Ovary (tissue), 3 donors: ENCODE data around the gene PIGU.

Source experiments
- CTCF ChIP-seq, 3 donors: fragments of 450-650 bp in 2 of 3; fragments of 200-600 bp in 1 of 3; IDR thresholded peaks; one replicate each; pipeline versions ENCODE4 v1.5.1 to v1.8.0; 2016 to 2022; ENCODE audit warnings: antibody characterized with exemption in 3 of 3, mild to moderate bottlenecking in 1 of 3
- EP300 ChIP-seq: sonication (generic); formaldehyde crosslinking; IDR thresholded peaks from one replicate; pipeline ENCODE4 v1.6.1; 2017; ENCODE audit warnings: antibody characterized with exemption
- POLR2A ChIP-seq: fragments of 450-650 bp; IDR thresholded peaks from one replicate; pipeline ENCODE4 v1.6.1; 2017; ENCODE audit warnings: antibody characterized with exemption, mild to moderate bottlenecking, moderate library complexity
- donor health status: DM: no; HTN: no; CAD: no.

GRCh38 chr20:34705397-34706301, 28.8 kb upstream of the PIGU start:
- TF ChIP-seq POLR2A (no peak), EP300 (no peak), CTCF (IDR thresholded peaks at IDR 0.05) (no peak)
